Measurements from ENCODE around the gene POLR2B. TPM values are rescaled to one million over a fixed set of nuclear protein-coding genes. Genes with fewer than 3 reads are reported as not detected.

Gene POLR2B
- total RNA-seq, 2 experiments from 2014 or later = 106 to 144 TPM

GRCh38 chr4:57064811-57065711 is 86.4 kb downstream of the POLR2B start:
- TF ChIP-seq CTCF (conservative IDR thresholded peaks at IDR 0.05; ENCODE audit: low read length) (no peak), EZH2phosphoT487 (IDR thresholded peaks at IDR 0.05; ENCODE audit: borderline replicate concordance, low read depth, low read length) (no peak)
- Histone ChIP-seq H3K9me3 (ENCODE audit: low read length) (no peaks in the 10 kb centered on the region), H2AFZ (ENCODE audit: low read length) (no peak overlapping the region), H3K4me2 (ENCODE audit: low read length) (no peak overlapping the region), H3K4me1 (ENCODE audit: insufficient read depth, low read length, poor library complexity, severe bottlenecking) (no peaks in the 10 kb centered on the region), H3K79me2 (ENCODE audit: insufficient read depth, low read depth, low read length) (no peaks in the 10 kb centered on the region), H3K27ac (ENCODE audit: low read depth, low read length, poor library complexity, severe bottlenecking) (no peak overlapping the region), H3K9me2 (ENCODE audit: insufficient read depth, low read length) (no peaks in the 10 kb centered on the region), H3K4me3 (ENCODE audit: low read depth, low read length, poor library complexity, severe bottlenecking) (no peak overlapping the region), H4K20me1 (ENCODE audit: insufficient read depth, low read length) (no peaks in the 10 kb centered on the region), H3K36me3 (ENCODE audit: insufficient read depth, low read length) (no peaks in the 10 kb centered on the region)
- no TSS peak for BruUV-seq (replicated peaks)
- DNase-seq (ENCODE audit: low spot score) = no peak
- intact Hi-C loops (cut with micrococcal nuclease; ENCODE audit: unreplicated experiment) = no loop called here
- ChIA-PET CTCF (ENCODE audit: unreplicated experiment) (no interaction called here), POLR2A (interaction anchor here (1.0 kb wide), 1 partner anchor 10 kb away, joined by 4 read pairs; no protein-coding TSS in a partner anchor)

GRCh38 chr4:57065730-57066482 is 87.2 kb downstream of the POLR2B start:
- Histone ChIP-seq H3K4me3 (ENCODE audit: low read depth, low read length, poor library complexity, severe bottlenecking) (no peak overlapping the region), H3K4me1 (ENCODE audit: insufficient read depth, low read length, poor library complexity, severe bottlenecking) (no peaks in the 10 kb centered on the region), H2AFZ (ENCODE audit: low read length) (no peak overlapping the region), H3K27ac (ENCODE audit: low read depth, low read length, poor library complexity, severe bottlenecking) (no peak overlapping the region), H4K20me1 (ENCODE audit: insufficient read depth, low read length) (no peaks in the 10 kb centered on the region), H3K36me3 (ENCODE audit: insufficient read depth, low read length) (no peaks in the 10 kb centered on the region), H3K9me3 (ENCODE audit: low read length) (no peaks in the 10 kb centered on the region), H3K9me2 (ENCODE audit: insufficient read depth, low read length) (no peaks in the 10 kb centered on the region), H3K4me2 (ENCODE audit: low read length) (no peak overlapping the region), H3K79me2 (ENCODE audit: insufficient read depth, low read depth, low read length) (no peaks in the 10 kb centered on the region)
- no peak for DNase-seq (ENCODE audit: low spot score)
- ChIA-PET POLR2A (interaction anchor here (1.0 kb wide), 1 partner anchor 9 kb away, joined by 4 read pairs; no protein-coding TSS in a partner anchor), CTCF (ENCODE audit: unreplicated experiment) (no interaction called here)
- no TSS peak for BruUV-seq (replicated peaks)
- TF ChIP-seq CTCF (conservative IDR thresholded peaks at IDR 0.05; ENCODE audit: low read length) (no peak), EZH2phosphoT487 (IDR thresholded peaks at IDR 0.05; ENCODE audit: borderline replicate concordance, low read depth, low read length) (no peak)
- intact Hi-C loops (cut with micrococcal nuclease; ENCODE audit: unreplicated experiment) = no loop called here

Data from OCI-LY7 (cell line).